GM12891 (cell line): ENCODE measurements around the gene SRL.

Experiments used
- POLR2AphosphoS5 ChIP-seq: IDR thresholded peaks from 2 replicates; pipeline ENCODE4 v1.6.1; 2011; ENCODE audit warnings: low read depth, low read length, control low read depth
- TAF1 ChIP-seq: IDR thresholded peaks from 2 replicates; pipeline ENCODE4 v1.6.1; 2011; ENCODE audit warnings: low read depth, low read length, control low read depth

- TF ChIP-seq TAF1 (no peak), POLR2AphosphoS5 (no peak)
These were observed 84.5 kb downstream of the SRL start for GRCh38 chr16:4157376-4157825.
